Caco-2 (cell line): Measurements from ENCODE around the gene GALNT15. TPM values are rescaled to one million over a fixed set of nuclear protein-coding genes. Genes with fewer than 3 reads are reported as not detected.

ENCODE experiments used
- BruUV-seq: library from RNA; stranded (reverse); fragments of 400-500 nt; replicated peaks from 2 replicates; lab custom pipeline; 2021; lab: Mats Ljungman, UMichigan
- CTCF ChIA-PET: fragments of 300-600 bp; sonication (Branson Sonifier 250); formaldehyde crosslinking; loops from one replicate; lab custom pipeline; 2022; ENCODE audit warnings: antibody characterized with exemption; lab: Charles Lee
- POLR2A ChIA-PET: fragments of 300-600 bp; sonication (Branson Sonifier 250); formaldehyde crosslinking; loops from one replicate; lab custom pipeline; 2022; ENCODE audit warnings: antibody characterized with exemption; lab: Charles Lee
- DNase-seq, 2 experiments: peaks; one replicate each; pipeline versions ENCODE4 v3.0.0 to v3.0.0-alpha.2; 2020 to 2022
- H3K27me3 ChIP-seq: replicated peaks from 2 replicates; pipeline ENCODE4 v1.6.0; 2011; ENCODE audit warnings: low read length; ENCODE audit not compliant: control insufficient read depth, insufficient read depth
- H3K36me3 ChIP-seq: 2 replicates; pipeline ENCODE4 v1.5.1; 2011; ENCODE audit warnings: low read length; ENCODE audit not compliant: control insufficient read depth, insufficient read depth
- H3K4me1 ChIP-seq: fragments of 250-450 bp; sonication (Bioruptor Pico); 2 replicates; pipeline ENCODE4 v1.5.1; 2020; ENCODE audit warnings: mild to moderate bottlenecking
- H3K4me3 ChIP-seq: 2 replicates; pipeline ENCODE4 v1.5.1; 2011; ENCODE audit warnings: low read depth, mild to moderate bottlenecking, control low read depth, low read length
- H3K9me3 ChIP-seq: fragments of 250-450 bp; sonication (Bioruptor Pico); 2 replicates; pipeline ENCODE4 v1.5.1; 2020; ENCODE audit warnings: mild to moderate bottlenecking, moderate library complexity
- H3K27ac Mint-ChIP-seq: one replicate; pipeline ENCODE4 v1.8.0; 2022; ENCODE audit warnings: mixed read lengths; ENCODE audit not compliant: unreplicated experiment
- H3K27me3 Mint-ChIP-seq: one replicate; pipeline ENCODE4 v1.8.0; 2022; ENCODE audit warnings: mixed read lengths; ENCODE audit not compliant: insufficient read depth, unreplicated experiment
- H3K36me3 Mint-ChIP-seq: one replicate; pipeline ENCODE4 v1.8.0; 2022; ENCODE audit warnings: mild to moderate bottlenecking, mixed read lengths; ENCODE audit not compliant: insufficient read depth, unreplicated experiment
- H3K4me1 Mint-ChIP-seq: one replicate; pipeline ENCODE4 v1.8.0; 2022; ENCODE audit warnings: low read depth, mixed read lengths; ENCODE audit not compliant: unreplicated experiment
- H3K4me3 Mint-ChIP-seq: one replicate; pipeline ENCODE4 v1.8.0; 2022; ENCODE audit warnings: mild to moderate bottlenecking, moderate library complexity, mixed read lengths; ENCODE audit not compliant: unreplicated experiment
- H3K9me3 Mint-ChIP-seq: one replicate; pipeline ENCODE4 v1.8.0; 2022; ENCODE audit warnings: mixed read lengths; ENCODE audit not compliant: unreplicated experiment
- intact Hi-C: fragments of 100-400 bp; cut with micrococcal nuclease; formaldehyde crosslinking; loops from one replicate; pipeline ENCODE4 v1.10.0; 2022; ENCODE audit not compliant: unreplicated experiment
- total RNA-seq: library from RNA; stranded (reverse); gene quantifications from 2 replicates; pipeline ENCODE4 v1.2.3, GENCODE V29; 2022
- TF ChIP-seq, protein P1 (sequence below), 2 experiments: fragments of 200-600 bp in 1 of 2; IDR thresholded peaks; 1 replicate in 1 of 2; 2 replicates in 1 of 2; pipeline versions ENCODE4 v1.5.1 to v1.8.0; 2011 to 2022; ENCODE audit warnings: antibody characterized with exemption in 1 of 2, control low read depth in 1 of 2, inconsistent platforms in 1 of 2, low read depth in 1 of 2, low read length in 1 of 2, mild to moderate bottlenecking in 1 of 2, moderate library complexity in 1 of 2; ENCODE audit not compliant: insufficient read depth in 1 of 2, severe bottlenecking in 1 of 2, unreplicated experiment in 1 of 2

Gene GALNT15
- total RNA-seq, 1 experiment from 2014 or later: not detected

DNA sequence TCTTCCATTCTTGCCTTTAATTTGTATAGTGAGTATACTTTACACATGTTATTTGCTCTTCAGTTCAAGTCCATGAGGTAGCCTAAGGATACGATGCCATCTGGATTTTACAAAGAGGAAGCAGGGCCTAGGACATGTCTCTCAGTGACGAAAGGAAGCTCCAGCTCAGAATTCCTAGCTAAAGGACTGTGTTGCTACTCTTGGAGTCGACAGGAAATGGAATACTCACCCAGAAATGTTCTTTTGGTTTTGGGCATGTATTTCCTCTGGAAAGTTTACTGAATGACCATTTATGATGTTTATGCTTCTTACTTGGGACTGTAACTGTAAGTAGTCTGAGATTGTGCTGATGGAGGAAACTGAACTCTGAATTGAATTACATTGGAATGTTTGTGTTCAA, 103.0 kb downstream of the GALNT15 start:
- Mint-ChIP-seq H3K36me3 (peaks cover 12% of the 10 kb centered on the region), H3K4me1 (no peaks in the 10 kb centered on the region), H3K27me3 (no peaks in the 10 kb centered on the region), H3K9me3 (no peaks in the 10 kb centered on the region), H3K4me3 (no peak overlapping the region), H3K27ac (no peak overlapping the region)
- BruUV-seq: no TSS peak
- ChIA-PET CTCF (no interaction called here), POLR2A (no interaction called here)
- no peaks in the 10 kb centered on the region for H3K9me3 ChIP-seq
- DNase-seq: no peak
- intact Hi-C loops: no loop called here
- H3K36me3 ChIP-seq: no peaks in the 10 kb centered on the region
- TF ChIP-seq, protein P1, sequence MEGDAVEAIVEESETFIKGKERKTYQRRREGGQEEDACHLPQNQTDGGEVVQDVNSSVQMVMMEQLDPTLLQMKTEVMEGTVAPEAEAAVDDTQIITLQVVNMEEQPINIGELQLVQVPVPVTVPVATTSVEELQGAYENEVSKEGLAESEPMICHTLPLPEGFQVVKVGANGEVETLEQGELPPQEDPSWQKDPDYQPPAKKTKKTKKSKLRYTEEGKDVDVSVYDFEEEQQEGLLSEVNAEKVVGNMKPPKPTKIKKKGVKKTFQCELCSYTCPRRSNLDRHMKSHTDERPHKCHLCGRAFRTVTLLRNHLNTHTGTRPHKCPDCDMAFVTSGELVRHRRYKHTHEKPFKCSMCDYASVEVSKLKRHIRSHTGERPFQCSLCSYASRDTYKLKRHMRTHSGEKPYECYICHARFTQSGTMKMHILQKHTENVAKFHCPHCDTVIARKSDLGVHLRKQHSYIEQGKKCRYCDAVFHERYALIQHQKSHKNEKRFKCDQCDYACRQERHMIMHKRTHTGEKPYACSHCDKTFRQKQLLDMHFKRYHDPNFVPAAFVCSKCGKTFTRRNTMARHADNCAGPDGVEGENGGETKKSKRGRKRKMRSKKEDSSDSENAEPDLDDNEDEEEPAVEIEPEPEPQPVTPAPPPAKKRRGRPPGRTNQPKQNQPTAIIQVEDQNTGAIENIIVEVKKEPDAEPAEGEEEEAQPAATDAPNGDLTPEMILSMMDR (IDR thresholded peaks at IDR 0.05; ENCODE audit: insufficient read depth in 1 of 2, low read depth in 1 of 2, low read length in 1 of 2, severe bottlenecking in 1 of 2, unreplicated experiment in 1 of 2): no peak
- H3K4me1 ChIP-seq: no peaks in the 10 kb centered on the region
- no peak overlapping the region for H3K4me3 ChIP-seq
- no peaks in the 10 kb centered on the region for H3K27me3 ChIP-seq

DNA sequence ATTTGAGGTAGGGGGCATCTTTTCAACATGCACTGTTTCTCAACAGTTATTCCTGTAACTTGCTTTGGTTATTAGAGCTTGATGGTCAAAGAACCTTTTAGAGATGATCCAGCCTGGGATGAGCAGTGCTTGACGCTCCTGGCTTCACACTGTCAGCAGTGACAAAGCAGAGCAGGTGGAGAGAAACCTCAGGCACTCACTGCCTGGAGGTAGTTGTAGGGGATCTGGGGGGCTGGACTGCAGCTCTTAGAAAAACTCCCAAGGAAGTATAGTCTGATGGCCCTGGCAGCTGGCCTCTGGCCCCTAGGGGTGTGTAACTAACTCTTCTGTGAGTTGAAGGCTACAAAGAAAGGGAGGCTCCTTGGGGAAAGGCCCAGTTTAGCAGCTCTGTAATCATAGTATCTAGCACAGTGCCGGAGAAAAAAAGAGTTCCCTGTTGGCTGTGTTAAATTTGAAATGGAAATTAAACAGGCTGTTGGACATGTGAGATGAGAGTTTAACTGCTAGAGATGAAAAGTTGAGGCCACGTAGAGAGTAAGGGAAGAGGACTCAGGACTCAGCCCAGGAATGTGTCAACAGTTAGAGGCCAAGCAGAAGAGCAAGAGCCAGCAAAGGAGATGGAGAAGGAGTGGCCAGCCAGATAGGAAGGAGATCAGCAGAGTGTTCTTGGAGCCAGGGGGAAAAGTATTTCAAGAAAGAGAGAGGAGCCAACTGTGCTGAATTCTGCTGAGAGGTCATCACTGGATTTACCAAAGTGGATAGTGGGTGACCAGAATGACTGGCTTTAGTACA, 104.7 kb downstream of the GALNT15 start:
- Histone ChIP-seq H3K4me3 (no peak overlapping the region), H3K4me1 (no peaks in the 10 kb centered on the region), H3K36me3 (no peaks in the 10 kb centered on the region), H3K9me3 (no peaks in the 10 kb centered on the region), H3K27me3 (no peaks in the 10 kb centered on the region)
- no peak for DNase-seq
- H3K4me1 Mint-ChIP-seq: no peaks in the 10 kb centered on the region
- no peak overlapping the region for H3K27ac Mint-ChIP-seq
- ChIA-PET POLR2A (no interaction called here), CTCF (no interaction called here)
- H3K4me3 Mint-ChIP-seq: no peak overlapping the region
- intact Hi-C loops: no loop called here
- H3K27me3 Mint-ChIP-seq: no peaks in the 10 kb centered on the region
- no peaks in the 10 kb centered on the region for H3K9me3 Mint-ChIP-seq
- TF ChIP-seq, protein P1 (IDR thresholded peaks at IDR 0.05; ENCODE audit: insufficient read depth in 1 of 2, low read depth in 1 of 2, low read length in 1 of 2, severe bottlenecking in 1 of 2, unreplicated experiment in 1 of 2): no peak
- BruUV-seq: no TSS peak
- peaks cover 15% of the 10 kb centered on the region for H3K36me3 Mint-ChIP-seq

DNA sequence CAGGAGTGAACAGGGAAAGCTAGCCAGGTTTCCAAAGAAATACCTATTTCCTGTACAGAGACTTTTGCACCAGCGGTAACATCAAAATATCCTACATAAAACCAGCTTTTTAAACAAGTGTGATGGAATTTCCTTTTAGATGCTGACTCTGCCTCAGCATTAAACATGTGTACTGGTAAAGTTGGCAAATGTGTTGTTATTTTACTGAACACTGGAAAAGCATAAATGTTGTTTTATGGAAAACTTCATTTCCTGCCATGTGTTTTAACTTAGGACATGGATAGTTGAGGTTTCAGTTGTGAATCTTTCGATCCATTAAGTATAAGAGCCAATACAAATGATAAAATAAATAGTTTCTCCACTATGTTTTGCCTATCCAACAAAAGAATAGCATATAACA, 106.2 kb downstream of the GALNT15 start:
- POLR2A ChIA-PET: no interaction called here
- Mint-ChIP-seq H3K36me3 (peaks cover 24% of the 10 kb centered on the region), H3K27me3 (no peaks in the 10 kb centered on the region), H3K4me3 (no peak overlapping the region), H3K4me1 (no peaks in the 10 kb centered on the region), H3K27ac (no peak overlapping the region), H3K9me3 (no peaks in the 10 kb centered on the region)
- H3K9me3 ChIP-seq: no peaks in the 10 kb centered on the region
- H3K36me3 ChIP-seq: no peaks in the 10 kb centered on the region
- H3K4me1 ChIP-seq: no peaks in the 10 kb centered on the region
- H3K4me3 ChIP-seq: no peak overlapping the region
- CTCF ChIA-PET: no interaction called here
- no TSS peak for BruUV-seq
- no peak for DNase-seq
- TF ChIP-seq, protein P1 (IDR thresholded peaks at IDR 0.05; ENCODE audit: insufficient read depth in 1 of 2, low read depth in 1 of 2, low read length in 1 of 2, severe bottlenecking in 1 of 2, unreplicated experiment in 1 of 2): no peak
- H3K27me3 ChIP-seq: no peaks in the 10 kb centered on the region
- intact Hi-C loops: no loop called here

Other genes starting within 250 kb of the GALNT15 start
- gene DPH3, start 90.3 kb downstream of the GALNT15 start, total RNA-seq: 25.6 and 30.0 TPM in 2 replicates
- gene OXNAD1, start 90.5 kb downstream of the GALNT15 start, total RNA-seq: 20.0 and 22.9 TPM in 2 replicates